Measurements from ENCODE around the gene TULP4. TPM values are rescaled to one million over a fixed set of nuclear protein-coding genes. Genes with fewer than 3 reads are reported as not detected.

Gene TULP4
- total and polyA plus RNA-seq, 2 donors (not counting 1 experiment from before 2014, with no cell fraction given) = 12.0 to 90.0 TPM

DNA sequence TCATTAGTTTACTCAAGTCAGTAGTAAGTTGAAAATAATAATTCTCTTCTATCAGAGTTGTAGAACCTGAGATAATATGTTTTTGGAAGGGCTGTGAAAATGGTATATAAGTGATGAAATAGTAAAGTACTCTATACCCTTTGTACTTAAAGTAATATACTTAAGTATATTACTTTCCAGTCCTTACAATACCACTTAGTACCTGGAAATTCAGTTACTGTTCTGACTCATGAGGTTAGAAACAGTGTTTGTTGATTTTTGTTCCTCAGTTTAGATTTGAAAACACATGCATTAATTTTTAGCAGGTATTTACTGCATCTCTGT, 10.1 kb downstream of the TULP4 start:
- DNase-seq = no peak
- ATAC-seq (ENCODE audit: low read depth) = no peak
- no peak overlapping the region for H3K9ac ChIP-seq (ENCODE audit: low read length)
- no peaks in the 10 kb centered on the region for H3K27me3 ChIP-seq (replicated peaks in 1 of 4; ENCODE audit: control extremely low read depth in 1 of 4, control insufficient read depth in 3 of 4, insufficient read depth in 4 of 4, low read length in 3 of 4)
- H3K4me2 ChIP-seq (replicated peaks; ENCODE audit: low read depth, low read length, poor library complexity, severe bottlenecking) = no peak overlapping the region
- Mint-ChIP-seq H3K9me3 (ENCODE audit: insufficient read depth) (no peaks in the 10 kb centered on the region), H3K27ac (no peak overlapping the region), H3K4me3 (no peak overlapping the region), H3K4me1 (peaks cover 73% of the 10 kb centered on the region), H3K27me3 (no peaks in the 10 kb centered on the region)
- peaks cover 52 to 58% of the 10 kb centered on the region in 2 donors for H3K4me1 ChIP-seq (ENCODE audit: control insufficient read depth in 2 of 2, insufficient read depth in 2 of 2, low read length in 2 of 2)
- no peaks in the 10 kb centered on the region for H4K20me1 ChIP-seq (ENCODE audit: control insufficient read depth, insufficient read depth, low read length, poor library complexity, severe bottlenecking)
- no peak overlapping the region for H2AFZ ChIP-seq (ENCODE audit: insufficient read depth, low read depth, low read length, poor library complexity, severe bottlenecking)
- TF ChIP-seq EZH2 (IDR thresholded peaks at IDR 0.05; ENCODE audit: borderline replicate concordance, insufficient read depth, low read depth, low read length, poor library complexity, severe bottlenecking) (no peak), CTCF (IDR thresholded peaks at IDR 0.05) (no peak)
- no peaks in the 10 kb centered on the region for H3K36me3 ChIP-seq (replicated peaks in 1 of 2; ENCODE audit: control extremely low read depth in 1 of 2, control insufficient read depth in 1 of 2, extremely low read depth in 1 of 2, insufficient read depth in 2 of 2, low read length in 1 of 2)
- H3K4me3 ChIP-seq (ENCODE audit: control extremely low read depth in 1 of 5, extremely low read depth in 1 of 5, insufficient read depth in 1 of 5, low read depth in 2 of 5, low read length in 4 of 5) = no peak overlapping the region
- intact Hi-C loops (cut with micrococcal nuclease) = loop anchor here (10.0 kb wide), 1 partner anchor 62 kb away; no protein-coding TSS in a partner anchor
- CTCF ChIA-PET = no interaction called here
- POLR2A ChIA-PET = no interaction called here
- no peaks in the 10 kb centered on the region for H3K9me3 ChIP-seq (ENCODE audit: control extremely low read depth in 1 of 3, control insufficient read depth in 2 of 3, insufficient read depth in 1 of 3, low read length in 2 of 3)
- peaks cover 40% of the 10 kb centered on the region for H3K79me2 ChIP-seq (ENCODE audit: control insufficient read depth, insufficient read depth, low read length)
- H3K27ac ChIP-seq (ENCODE audit: low read length in 2 of 2) = no peak overlapping the region

- no peak overlapping the region for H3K27ac ChIP-seq (ENCODE audit: low read length in 2 of 2)
- ATAC-seq (ENCODE audit: low read depth) (no peak), DNase-seq (no peak)
- WGBS (ENCODE audit: insufficient coverage) = 71% methylated on average over 5 of the region's 11 CpGs
- no peaks in the 10 kb centered on the region for H4K20me1 ChIP-seq (ENCODE audit: control insufficient read depth, insufficient read depth, low read length, poor library complexity, severe bottlenecking)
- H2AFZ ChIP-seq (ENCODE audit: insufficient read depth, low read depth, low read length, poor library complexity, severe bottlenecking) = no peak overlapping the region
- no peaks in the 10 kb centered on the region for H3K9me3 ChIP-seq (ENCODE audit: control extremely low read depth in 1 of 3, control insufficient read depth in 2 of 3, insufficient read depth in 1 of 3, low read length in 2 of 3)
- no peaks in the 10 kb centered on the region for H3K27me3 Mint-ChIP-seq
- peak overlapping the region; percentile 16 for H3K27ac Mint-ChIP-seq
- H3K79me2 ChIP-seq (ENCODE audit: control insufficient read depth, insufficient read depth, low read length) = peaks cover 43% of the 10 kb centered on the region
- H3K4me1 ChIP-seq (ENCODE audit: control insufficient read depth in 2 of 2, insufficient read depth in 2 of 2, low read length in 2 of 2) = peaks cover 57 to 62% of the 10 kb centered on the region in 2 donors
- CTCF ChIA-PET = interaction anchor here (1.0 kb wide), 1 partner anchor 102 kb away, joined by 3 read pairs; no protein-coding TSS in a partner anchor
- no peak overlapping the region for H3K4me3 ChIP-seq (ENCODE audit: control extremely low read depth in 1 of 5, extremely low read depth in 1 of 5, insufficient read depth in 1 of 5, low read depth in 2 of 5, low read length in 4 of 5)
- H3K9ac ChIP-seq (ENCODE audit: low read length) = no peak overlapping the region
- no peaks in the 10 kb centered on the region for H3K27me3 ChIP-seq (replicated peaks in 1 of 4; ENCODE audit: control extremely low read depth in 1 of 4, control insufficient read depth in 3 of 4, insufficient read depth in 4 of 4, low read length in 3 of 4)
- H3K4me1 Mint-ChIP-seq = peaks cover 73% of the 10 kb centered on the region
- POLR2A ChIA-PET = no interaction called here
- no peaks in the 10 kb centered on the region for H3K36me3 ChIP-seq (replicated peaks in 1 of 2; ENCODE audit: control extremely low read depth in 1 of 2, control insufficient read depth in 1 of 2, extremely low read depth in 1 of 2, insufficient read depth in 2 of 2, low read length in 1 of 2)
- peak overlapping the region; percentile 64 for H3K4me2 ChIP-seq (replicated peaks; ENCODE audit: low read depth, low read length, poor library complexity, severe bottlenecking)
- H3K4me3 Mint-ChIP-seq = peak overlapping the region; percentile 26
- intact Hi-C loops (cut with micrococcal nuclease) = loop anchor here (10.0 kb wide), 1 partner anchor 62 kb away; no protein-coding TSS in a partner anchor
- H3K9me3 Mint-ChIP-seq (ENCODE audit: insufficient read depth) = no peaks in the 10 kb centered on the region
- TF ChIP-seq EZH2 (IDR thresholded peaks at IDR 0.05; ENCODE audit: borderline replicate concordance, insufficient read depth, low read depth, low read length, poor library complexity, severe bottlenecking) = no peak
- no peak for TF ChIP-seq CTCF (IDR thresholded peaks at IDR 0.05)
Observed at GRCh38 chr6:158322724-158323560, 10.7 kb downstream of the TULP4 start.
